K562 (cell line): ENCODE results near the gene LRRFIP2. TPM values are rescaled to one million over a fixed set of nuclear protein-coding genes. Genes with fewer than 3 reads are reported as not detected.

Experiments
- ATAC-seq: fragments of 200-7000 bp; cut with Tn5 transposase; 3 replicates; pipeline ENCODE4 v1.9.1; 2020; ENCODE audit warnings: moderate library complexity
- BruUV-seq: library from RNA; stranded (reverse); fragments of 400-500 nt; replicated peaks from 2 replicates; lab custom pipeline; 2021; lab: Mats Ljungman, UMichigan
- CTCF ChIA-PET: fragments of 300-600 bp; formaldehyde crosslinking; extraction: SDS; loops from one replicate; lab custom pipeline; 2021; ENCODE audit warnings: low intra/inter-chr PET ratio; lab: Yijun Ruan, JAX
- POLR2A ChIA-PET: fragments of 300-600, 350-650 bp; sonication (Branson Sonifier 250); formaldehyde crosslinking; extraction: SDS; loops from one replicate; lab custom pipeline; 2021; ENCODE audit warnings: antibody characterized with exemption, inconsistent platforms; lab: Yijun Ruan, JAX
- DNase-seq, 4 experiments: peaks; one replicate each; pipeline versions ENCODE4 v3.0.0 to v3.0.0-alpha.2; 2011 to 2018; ENCODE audit warnings: low spot score in 3 of 4, mixed read lengths in 3 of 4; ENCODE audit errors: extremely low read depth in 1 of 4
- FAIRE-seq: peaks from 2 replicates; lab custom pipeline; 2011; peaks lifted over from hg19 to GRCh38; lab: Jason Lieb, UNC
- H2AFZ ChIP-seq: 2 replicates; pipeline ENCODE4 v1.6.0; 2011; ENCODE audit warnings: low read depth, low read length, control low read depth, inconsistent platforms
- H3K27ac ChIP-seq: fragments of 200-600 bp; 3 replicates; pipeline ENCODE4 v1.8.0; 2011; ENCODE audit warnings: low read depth, mild to moderate bottlenecking, control low read depth, inconsistent platforms, low read length, moderate library complexity, mixed read lengths; ENCODE audit errors: extremely low read depth
- H3K27me3 ChIP-seq, 2 experiments: fragments of 300-600 bp in 1 of 2; 2 replicates in 1 of 2; 3 replicates in 1 of 2; pipeline versions ENCODE4 v1.6.0 to v1.8.0; 2011; ENCODE audit warnings: inconsistent platforms in 2 of 2, low read length in 2 of 2, mild to moderate bottlenecking in 1 of 2, mixed read lengths in 1 of 2, moderate library complexity in 1 of 2; ENCODE audit not compliant: control insufficient read depth in 2 of 2, insufficient read depth in 2 of 2
- H3K36me3 ChIP-seq: fragments of 300-600 bp; 3 replicates; pipeline ENCODE4 v1.8.0; 2011; ENCODE audit warnings: mild to moderate bottlenecking, low read length, inconsistent platforms; ENCODE audit not compliant: control insufficient read depth, insufficient read depth
- H3K4me1 ChIP-seq, 2 experiments: fragments of 200-600 bp in 1 of 2; replicated peaks in 1 of 2; 2 replicates in 1 of 2; 3 replicates in 1 of 2; pipeline versions ENCODE4 v1.5.1 to v1.8.0; 2011; ENCODE audit warnings: inconsistent platforms in 2 of 2, low read length in 2 of 2, mild to moderate bottlenecking in 1 of 2, mixed read lengths in 1 of 2, moderate library complexity in 1 of 2; ENCODE audit not compliant: control insufficient read depth in 2 of 2, insufficient read depth in 2 of 2
- H3K4me2 ChIP-seq: 2 replicates; pipeline ENCODE4 v1.6.1; 2011; ENCODE audit warnings: low read length, control low read depth, inconsistent platforms, mixed read lengths; ENCODE audit not compliant: insufficient read depth
- H3K4me3 ChIP-seq: fragments of 200-600 bp; sonication (generic), shearing (Covaris generic); 2 replicates; pipeline ENCODE4 v1.5.1; 2016; ENCODE audit warnings: control low read depth, inconsistent platforms
- H3K79me2 ChIP-seq: fragments of 200-600 bp; 3 replicates; pipeline ENCODE4 v1.8.0; 2011; ENCODE audit warnings: low read length, inconsistent platforms; ENCODE audit not compliant: control insufficient read depth, insufficient read depth
- H3K9ac ChIP-seq, 2 experiments: 2 replicates each; pipeline versions ENCODE4 v1.6.0 to v1.6.1; 2011; ENCODE audit warnings: low read depth in 2 of 2, low read length in 2 of 2, control low read depth in 1 of 2, inconsistent platforms in 1 of 2, mild to moderate bottlenecking in 1 of 2, mixed read lengths in 1 of 2; ENCODE audit not compliant: insufficient read depth in 1 of 2
- H3K9me1 ChIP-seq: one replicate; pipeline ENCODE4 v1.6.0; 2011; ENCODE audit warnings: inconsistent platforms, mild to moderate bottlenecking, low read length, moderate library complexity; ENCODE audit not compliant: control insufficient read depth, insufficient read depth
- H3K9me3 ChIP-seq: replicated peaks from 2 replicates; pipeline ENCODE4 v1.5.1; 2011; ENCODE audit warnings: low read depth, low read length, inconsistent platforms; ENCODE audit not compliant: control insufficient read depth, insufficient read depth
- H4K20me1 ChIP-seq: replicated peaks from 2 replicates; pipeline ENCODE4 v1.6.1; 2011; ENCODE audit warnings: low read length, inconsistent platforms, mixed read lengths; ENCODE audit not compliant: control insufficient read depth, insufficient read depth
- DIDO1 ChIP-seq: fragments of 450-650 bp; IDR thresholded peaks from 2 replicates; pipeline ENCODE4 v1.6.1; 2016; ENCODE audit warnings: low read depth, missing biosample characterization, missing genetic modification characterization
- RBM14 ChIP-seq: fragments of 200-400 bp; formaldehyde crosslinking; IDR thresholded peaks from 2 replicates; pipeline ENCODE4 v1.6.1; 2018; ENCODE audit warnings: low read depth, mild to moderate bottlenecking, low read length, moderate library complexity, borderline replicate concordance; ENCODE audit not compliant: insufficient read depth
- TSC22D4 ChIP-seq: fragments of 450-650 bp; IDR thresholded peaks from 2 replicates; pipeline ENCODE4 v1.6.1; 2016; ENCODE audit warnings: missing genetic modification characterization, missing biosample characterization, control low read depth
- WGBS: fragments of 100-300 bp; shearing (Covaris generic); methylation state at CpG from one replicate; pipeline ENCODE4 v1.1.6; 2016; ENCODE audit warnings: low coverage, mixed read lengths; ENCODE audit not compliant: insufficient coverage; ENCODE audit errors: missing lambda C conversion rate; 5-methylcytosine and 5-hydroxymethylcytosine counted together
- in situ Hi-C: fragments of 300-500 bp; cut with MboI; formaldehyde crosslinking; loops from 4 replicates; pipeline ENCODE4 v1.15.0; 2018; ENCODE audit warnings: inconsistent platforms, mixed read lengths
- intact Hi-C: fragments of 100-400 bp; cut with micrococcal nuclease; formaldehyde crosslinking; loops from 2 replicates; pipeline ENCODE4 v1.14.2; 2022
- polyA plus RNA-seq, 8 experiments: library from polyadenylated mRNA; depleted of rRNA in 4 of 8; stranded (reverse) in 5 of 8; unstranded in 3 of 8; fragments of >200 nt; fragmentation: Nextera tagmentation in 2 of 8; fragmentation: Illumina TruSeq in 1 of 8; extraction: Ambion mirVana in 2 of 8; extraction: Trizol in 1 of 8; gene quantifications; 2 replicates each; pipeline versions ENCODE4 v1.2.1 to v1.2.3, GENCODE V29; 2011 to 2014; ENCODE audit warnings: inconsistent platforms in 1 of 8, missing spikeins in 1 of 8
- total RNA-seq, 7 experiments: library from RNA; depleted of rRNA in 6 of 7; stranded (reverse); fragments of >200 nt in 6 of 7; fragmentation: Illumina TruSeq in 2 of 7; extraction: Trizol in 2 of 7; gene quantifications; 2 replicates each; pipeline versions ENCODE4 v1.2.1 to v1.2.3, GENCODE V29; 2011 to 2021; ENCODE audit warnings: low replicate concordance in 1 of 7
- TF ChIP-seq, protein P1 (sequence below): fragments of 450-650 bp; IDR thresholded peaks from 2 replicates; pipeline ENCODE4 v1.6.1; 2017; ENCODE audit warnings: antibody characterized with exemption, mild to moderate bottlenecking
- TF ChIP-seq, protein P2 (sequence below): fragments of 450-650 bp; formaldehyde crosslinking; IDR thresholded peaks from 2 replicates; pipeline ENCODE4 v1.4.0; 2020; ENCODE audit warnings: mild to moderate bottlenecking, moderate library complexity

The LRRFIP2 gene
- total and polyA plus RNA-seq, 9 of the 15 experiments (the other 6 are each of a cell fraction or from before 2014, with no cell fraction given), result 9.9 to 53.9 (median 42.7) TPM

GRCh38 chr3:37163262-37164015 lies 10.9 kb downstream of the LRRFIP2 start:
- WGBS, result 54% methylated on average over 3 of the region's 3 CpGs
- no peaks in the 10 kb centered on the region; a peak in 1 of 5 replicates for H3K4me1 ChIP-seq
- no peaks in the 10 kb centered on the region for H3K27me3 ChIP-seq
- DNase-seq (no peak), FAIRE-seq (no peak), ATAC-seq (peak; percentile 21; the same call in 2 of the 3 replicates)
- no peaks in the 10 kb centered on the region for H3K9me3 ChIP-seq
- CTCF ChIA-PET, result no interaction called here
- no TSS peak for BruUV-seq
- peaks cover 24% of the 10 kb centered on the region; the same call in 2 of the 3 replicates for H3K36me3 ChIP-seq
- H3K4me2 ChIP-seq, result no peak overlapping the region
- H2AFZ ChIP-seq, result no peak overlapping the region
- 0 out of 2 replicates have a peak, but pooled peaks cover 3% of the 10 kb centered on the region for H4K20me1 ChIP-seq
- in situ Hi-C loops, result no loop called here
- H3K9me1 ChIP-seq, result no peaks in the 10 kb centered on the region
- no peak for TF ChIP-seq DIDO1
- no peak for TF ChIP-seq TSC22D4 (tag)
- no peak for TF ChIP-seq RBM14
- TF ChIP-seq, protein P1, sequence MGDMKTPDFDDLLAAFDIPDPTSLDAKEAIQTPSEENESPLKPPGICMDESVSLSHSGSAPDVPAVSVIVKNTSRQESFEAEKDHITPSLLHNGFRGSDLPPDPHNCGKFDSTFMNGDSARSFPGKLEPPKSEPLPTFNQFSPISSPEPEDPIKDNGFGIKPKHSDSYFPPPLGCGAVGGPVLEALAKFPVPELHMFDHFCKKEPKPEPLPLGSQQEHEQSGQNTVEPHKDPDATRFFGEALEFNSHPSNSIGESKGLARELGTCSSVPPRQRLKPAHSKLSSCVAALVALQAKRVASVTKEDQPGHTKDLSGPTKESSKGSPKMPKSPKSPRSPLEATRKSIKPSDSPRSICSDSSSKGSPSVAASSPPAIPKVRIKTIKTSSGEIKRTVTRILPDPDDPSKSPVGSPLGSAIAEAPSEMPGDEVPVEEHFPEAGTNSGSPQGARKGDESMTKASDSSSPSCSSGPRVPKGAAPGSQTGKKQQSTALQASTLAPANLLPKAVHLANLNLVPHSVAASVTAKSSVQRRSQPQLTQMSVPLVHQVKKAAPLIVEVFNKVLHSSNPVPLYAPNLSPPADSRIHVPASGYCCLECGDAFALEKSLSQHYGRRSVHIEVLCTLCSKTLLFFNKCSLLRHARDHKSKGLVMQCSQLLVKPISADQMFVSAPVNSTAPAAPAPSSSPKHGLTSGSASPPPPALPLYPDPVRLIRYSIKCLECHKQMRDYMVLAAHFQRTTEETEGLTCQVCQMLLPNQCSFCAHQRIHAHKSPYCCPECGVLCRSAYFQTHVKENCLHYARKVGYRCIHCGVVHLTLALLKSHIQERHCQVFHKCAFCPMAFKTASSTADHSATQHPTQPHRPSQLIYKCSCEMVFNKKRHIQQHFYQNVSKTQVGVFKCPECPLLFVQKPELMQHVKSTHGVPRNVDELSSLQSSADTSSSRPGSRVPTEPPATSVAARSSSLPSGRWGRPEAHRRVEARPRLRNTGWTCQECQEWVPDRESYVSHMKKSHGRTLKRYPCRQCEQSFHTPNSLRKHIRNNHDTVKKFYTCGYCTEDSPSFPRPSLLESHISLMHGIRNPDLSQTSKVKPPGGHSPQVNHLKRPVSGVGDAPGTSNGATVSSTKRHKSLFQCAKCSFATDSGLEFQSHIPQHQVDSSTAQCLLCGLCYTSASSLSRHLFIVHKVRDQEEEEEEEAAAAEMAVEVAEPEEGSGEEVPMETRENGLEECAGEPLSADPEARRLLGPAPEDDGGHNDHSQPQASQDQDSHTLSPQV, result no peak
- TF ChIP-seq, protein P2, sequence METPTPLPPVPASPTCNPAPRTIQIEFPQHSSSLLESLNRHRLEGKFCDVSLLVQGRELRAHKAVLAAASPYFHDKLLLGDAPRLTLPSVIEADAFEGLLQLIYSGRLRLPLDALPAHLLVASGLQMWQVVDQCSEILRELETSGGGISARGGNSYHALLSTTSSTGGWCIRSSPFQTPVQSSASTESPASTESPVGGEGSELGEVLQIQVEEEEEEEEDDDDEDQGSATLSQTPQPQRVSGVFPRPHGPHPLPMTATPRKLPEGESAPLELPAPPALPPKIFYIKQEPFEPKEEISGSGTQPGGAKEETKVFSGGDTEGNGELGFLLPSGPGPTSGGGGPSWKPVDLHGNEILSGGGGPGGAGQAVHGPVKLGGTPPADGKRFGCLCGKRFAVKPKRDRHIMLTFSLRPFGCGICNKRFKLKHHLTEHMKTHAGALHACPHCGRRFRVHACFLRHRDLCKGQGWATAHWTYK (CRISPR knock-in tag), result no peak
- peaks cover 4% of the 10 kb centered on the region; the same call in 2 of the 3 replicates for H3K79me2 ChIP-seq
- no peak overlapping the region for H3K9ac ChIP-seq
- no peak overlapping the region for H3K4me3 ChIP-seq
- POLR2A ChIA-PET, result interaction anchor here (0.6 to 2.4 kb wide), 4 partner anchors 10 to 177 kb away, joined by 3 to 10 read pairs (median 6); partner anchors contain the start of gene LRRFIP2
- H3K27ac ChIP-seq, result no peak overlapping the region
- intact Hi-C loops, result no loop called here
